Skeletal muscle tissue (tissue), 4 donors: Measurements from ENCODE around the gene ATP5ME. TPM values are rescaled to one million over a fixed set of nuclear protein-coding genes. Genes with fewer than 3 reads are reported as not detected.
A peak's percentile ranks its signal among the peaks of the same experiment; 100 is the strongest.
"Not testable (repeated sequence)": the region's sequence is repeated elsewhere in the genome, so short reads cannot be mapped to it uniquely, and the experiment has no call there.

Source experiments
- H3K27ac ChIP-seq: one replicate; pipeline ENCODE4 v1.7.0; 2013; ENCODE audit warnings: mild to moderate bottlenecking, low read depth, low read length, inconsistent platforms
- H3K27me3 ChIP-seq, 3 donors: one replicate each; pipeline ENCODE4 v1.7.0; 2013; ENCODE audit warnings: low read length in 3 of 3; ENCODE audit not compliant: control insufficient read depth in 3 of 3, insufficient read depth in 3 of 3
- H3K36me3 ChIP-seq, 3 donors: one replicate each; pipeline ENCODE4 v1.7.0; 2013; ENCODE audit warnings: low read length in 3 of 3; ENCODE audit not compliant: control insufficient read depth in 3 of 3, insufficient read depth in 3 of 3
- H3K4me1 ChIP-seq, 3 donors: one replicate each; pipeline ENCODE4 v1.7.0; 2013; ENCODE audit warnings: low read length in 3 of 3, mild to moderate bottlenecking in 3 of 3; ENCODE audit not compliant: control insufficient read depth in 3 of 3, insufficient read depth in 3 of 3
- H3K4me3 ChIP-seq, 3 donors: one replicate each; pipeline ENCODE4 v1.7.0; 2013; ENCODE audit warnings: low read length in 3 of 3
- H3K9ac ChIP-seq, 3 donors: one replicate each; pipeline ENCODE4 v1.7.0; 2013; ENCODE audit warnings: low read length in 3 of 3, mild to moderate bottlenecking in 3 of 3, moderate library complexity in 2 of 3, low read depth in 1 of 3
- H3K9me3 ChIP-seq, 3 donors: one replicate each; pipeline ENCODE4 v1.7.0; 2013; ENCODE audit warnings: low read length in 3 of 3; ENCODE audit not compliant: control insufficient read depth in 3 of 3
- total RNA-seq: library from RNA; depleted of rRNA; stranded (reverse); fragments of >200 nt; gene quantifications from one replicate; pipeline ENCODE4 v1.2.3, GENCODE V29; 2014
- donor health status: Osteomylitis.

ATP5ME gene
- total RNA-seq, 1 donor from 2014 or later = 220 TPM

DNA sequence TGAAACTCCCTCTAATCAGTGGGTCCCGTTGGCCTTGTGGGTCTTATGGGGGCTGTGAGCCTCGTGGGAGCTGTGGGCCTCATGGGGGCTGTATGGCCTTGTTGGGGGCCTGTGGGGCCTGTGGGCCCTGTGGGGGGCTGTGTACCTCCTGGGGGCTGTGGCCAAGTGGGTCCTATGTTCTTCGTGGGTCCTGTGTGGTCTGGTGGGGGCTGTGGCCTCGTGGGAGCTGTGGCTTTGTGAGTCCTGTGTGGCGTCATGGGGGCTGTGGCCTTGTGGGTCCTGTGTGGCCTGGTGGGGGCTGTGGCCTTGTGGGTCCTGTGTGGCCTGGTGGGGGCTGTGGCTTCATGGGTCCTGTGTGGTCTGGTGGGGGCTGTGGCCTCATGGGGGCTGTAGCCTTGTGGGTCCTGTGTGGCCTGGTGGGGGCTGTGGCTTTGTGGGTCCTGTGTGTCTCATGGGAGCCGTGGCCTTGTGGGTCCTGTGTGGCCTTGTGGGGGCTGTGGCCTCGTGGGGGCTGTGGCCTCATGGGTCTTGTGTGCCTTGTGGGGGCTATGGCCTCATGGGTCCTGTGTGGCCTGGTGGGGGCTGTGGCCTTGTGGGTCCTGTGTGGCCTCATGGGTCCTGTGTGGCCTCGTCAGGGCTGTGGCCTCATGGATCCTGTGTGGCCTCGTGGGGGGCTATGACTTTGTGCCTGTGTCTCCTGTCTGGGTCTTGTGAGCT lies 39.0 kb upstream of the ATP5ME start:
- H3K9ac ChIP-seq = no peak overlapping the region
- peaks cover 0 to 8% (median 4%) of the 10 kb centered on the region in 3 donors for H3K36me3 ChIP-seq
- H3K4me1 ChIP-seq = peaks cover 5 to 14% (median 11%) of the 10 kb centered on the region in 3 donors
- H3K27ac ChIP-seq = no peak overlapping the region
- no peak overlapping the region for H3K4me3 ChIP-seq
- no peaks in the 10 kb centered on the region for H3K9me3 ChIP-seq
- H3K27me3 ChIP-seq = no peaks in the 10 kb centered on the region

GRCh38 chr4:712093-712492 lies 38.0 kb upstream of the ATP5ME start:
- H3K27ac ChIP-seq = no peak overlapping the region
- no peak overlapping the region for H3K4me3 ChIP-seq
- H3K27me3 ChIP-seq = no peaks in the 10 kb centered on the region
- peaks cover 8 to 19% (median 15%) of the 10 kb centered on the region in 3 donors for H3K4me1 ChIP-seq
- H3K9me3 ChIP-seq = no peaks in the 10 kb centered on the region
- H3K9ac ChIP-seq = no peak overlapping the region
- peaks cover 0 to 8% (median 4%) of the 10 kb centered on the region in 3 donors for H3K36me3 ChIP-seq

GRCh38 chr4:710916-711315 lies 36.8 kb upstream of the ATP5ME start:
- H3K9ac ChIP-seq = no peak overlapping the region
- H3K27me3 ChIP-seq = no peaks in the 10 kb centered on the region
- no peak overlapping the region for H3K27ac ChIP-seq
- no peaks in the 10 kb centered on the region for H3K9me3 ChIP-seq
- H3K4me1 ChIP-seq = peaks cover 17 to 28% (median 20%) of the 10 kb centered on the region in 3 donors
- peaks cover 0 to 8% (median 4%) of the 10 kb centered on the region in 3 donors for H3K36me3 ChIP-seq
- no peak overlapping the region for H3K4me3 ChIP-seq

DNA sequence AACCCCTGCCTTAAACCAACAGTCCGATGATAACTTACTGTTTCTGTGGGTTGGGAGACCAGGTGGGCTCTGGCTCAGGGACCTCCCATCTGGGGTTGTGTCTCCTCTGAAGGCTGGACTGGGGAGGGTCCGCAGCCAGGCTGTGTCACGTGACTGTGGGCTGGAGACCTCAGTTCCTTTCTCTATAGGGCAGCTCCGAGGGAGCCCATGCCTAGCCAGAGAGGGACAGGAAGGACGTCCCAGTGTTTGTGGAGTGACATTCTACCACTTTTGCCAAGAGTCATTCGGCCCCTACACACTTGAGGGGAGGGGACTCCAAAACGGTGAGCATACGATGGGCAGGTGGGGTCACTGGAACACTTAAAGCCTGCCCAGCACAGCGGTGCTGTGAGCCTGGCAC lies 36.0 kb upstream of the ATP5ME start:
- no peak overlapping the region for H3K9ac ChIP-seq
- H3K36me3 ChIP-seq = peaks cover 0 to 8% (median 4%) of the 10 kb centered on the region in 3 donors
- H3K27me3 ChIP-seq = no peaks in the 10 kb centered on the region
- H3K4me3 ChIP-seq = no peak overlapping the region
- no peaks in the 10 kb centered on the region for H3K9me3 ChIP-seq
- peaks cover 19 to 31% (median 22%) of the 10 kb centered on the region in 3 donors for H3K4me1 ChIP-seq
- H3K27ac ChIP-seq = no peak overlapping the region

GRCh38 chr4:709348-709747 lies 35.3 kb upstream of the ATP5ME start:
- H3K36me3 ChIP-seq = peaks cover 0 to 8% (median 4%) of the 10 kb centered on the region in 3 donors
- no peak overlapping the region for H3K4me3 ChIP-seq
- no peak overlapping the region for H3K9ac ChIP-seq
- no peaks in the 10 kb centered on the region for H3K27me3 ChIP-seq
- H3K4me1 ChIP-seq = peaks cover 21 to 33% (median 24%) of the 10 kb centered on the region in 3 donors
- H3K9me3 ChIP-seq = no peaks in the 10 kb centered on the region
- H3K27ac ChIP-seq = no peak overlapping the region

GRCh38 chr4:708631-708933 lies 34.5 kb upstream of the ATP5ME start:
- H3K36me3 ChIP-seq = peaks cover 0 to 6% (median 2%) of the 10 kb centered on the region in 3 donors
- H3K9ac ChIP-seq = peak overlapping the region in 1 of 3 donors; percentile 16
- no peaks in the 10 kb centered on the region for H3K27me3 ChIP-seq
- H3K4me1 ChIP-seq = peaks cover 21 to 33% (median 24%) of the 10 kb centered on the region in 3 donors
- no peaks in the 10 kb centered on the region for H3K9me3 ChIP-seq
- no peak overlapping the region for H3K4me3 ChIP-seq
- no peak overlapping the region for H3K27ac ChIP-seq

- Histone ChIP-seq H3K4me1 (peaks cover 21 to 33% (median 24%) of the 10 kb centered on the region in 3 donors), H3K36me3 (peaks cover 0 to 6% (median 2%) of the 10 kb centered on the region in 3 donors), H3K9ac (peak overlapping the region in 2 of 3 donors; percentile 25 to 50), H3K27ac (no peak overlapping the region), H3K4me3 (no peak overlapping the region), H3K9me3 (no peaks in the 10 kb centered on the region), H3K27me3 (no peaks in the 10 kb centered on the region)
These were observed 34.0 kb upstream of the ATP5ME start for GRCh38 chr4:707929-708630.

DNA sequence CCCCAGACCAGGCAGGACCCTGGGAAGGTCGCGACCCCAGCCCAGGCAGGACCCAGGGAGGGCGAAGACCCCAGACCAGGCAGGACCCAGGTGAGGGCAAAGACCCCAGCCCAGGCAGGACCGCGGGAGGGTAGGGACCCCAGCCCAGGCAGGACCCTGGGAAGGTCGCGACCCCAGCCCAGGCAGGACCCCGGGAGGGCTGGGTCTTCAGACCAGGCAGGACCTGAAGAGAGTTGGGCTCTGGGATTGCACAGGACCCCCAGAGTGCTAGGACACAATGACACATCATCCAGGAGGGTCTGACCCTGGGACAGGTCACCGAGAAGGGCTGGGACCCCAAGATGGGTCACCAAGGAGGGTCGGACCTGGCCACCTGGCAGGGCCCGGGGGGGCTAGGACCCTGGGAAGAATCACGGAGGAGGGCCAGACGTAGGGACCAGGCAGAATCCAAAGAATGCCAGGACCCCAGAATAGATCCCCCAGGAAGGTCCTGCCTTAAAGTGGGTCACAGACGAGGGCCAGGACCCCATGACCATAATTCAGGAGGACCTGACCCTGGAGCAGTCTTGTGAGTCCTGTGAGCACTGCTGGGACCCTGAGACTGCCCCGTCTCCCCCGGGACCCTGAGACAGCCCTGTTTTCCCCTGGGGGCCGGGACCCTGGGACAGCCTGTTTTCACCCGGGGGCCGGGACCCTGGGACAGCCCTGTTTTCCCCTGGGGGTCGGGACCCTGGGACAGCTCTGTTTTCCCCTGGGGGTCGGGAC lies 32.9 kb upstream of the ATP5ME start:
- H3K27me3 ChIP-seq = no peaks in the 10 kb centered on the region
- no peak overlapping the region for H3K27ac ChIP-seq
- H3K4me3 ChIP-seq = peak overlapping the region; percentile 57 to 65 (median 65)
- H3K36me3 ChIP-seq = peaks cover 0 to 6% (median 2%) of the 10 kb centered on the region in 3 donors
- H3K9me3 ChIP-seq = no peaks in the 10 kb centered on the region
- peak overlapping the region; percentile 73 to 97 (median 79) for H3K9ac ChIP-seq
- peaks cover 21 to 33% (median 24%) of the 10 kb centered on the region in 3 donors for H3K4me1 ChIP-seq

DNA sequence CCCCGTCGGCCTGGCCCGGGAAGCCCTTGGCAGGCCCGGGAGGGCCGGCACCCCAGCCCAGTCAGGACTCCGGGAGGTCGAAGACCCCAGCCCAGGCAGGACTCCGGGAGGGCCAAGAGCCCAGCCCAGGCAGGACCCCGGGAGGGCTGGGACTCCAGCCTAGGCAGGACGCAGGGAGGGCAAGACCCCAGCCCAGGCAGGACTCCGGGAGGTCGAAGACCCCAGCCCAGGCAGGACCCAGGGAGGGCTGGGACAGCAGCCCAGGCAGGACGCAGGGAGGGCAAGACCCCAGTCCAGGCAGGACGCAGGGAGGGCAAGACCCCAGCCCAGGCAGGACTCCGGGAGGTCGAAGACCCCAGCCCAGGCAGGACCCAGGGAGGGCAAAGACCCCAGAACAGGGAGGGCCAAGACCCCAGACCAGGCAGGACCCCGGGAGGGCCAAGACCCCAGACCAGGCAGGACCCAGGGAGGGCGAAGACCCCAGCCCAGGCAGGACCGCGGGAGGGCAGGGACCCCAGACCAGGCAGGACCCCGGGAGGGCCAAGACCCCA lies 32.1 kb upstream of the ATP5ME start:
- H3K36me3 ChIP-seq, H3K27me3 ChIP-seq, H3K9me3 ChIP-seq: not testable (repeated sequence)
- Histone ChIP-seq H3K4me3 (peak overlapping the region; percentile 83 to 90 (median 87)), H3K9ac (peak overlapping the region; percentile 93 to 97 (median 96)), H3K4me1 (peaks cover 21 to 33% (median 24%) of the 10 kb centered on the region in 3 donors), H3K27ac (peak overlapping the region; percentile 64)
